ENCODE data around the gene CCDC158.

Gene CCDC158

GRCh38 chr4:76448211-76448610, 27.3 kb upstream of the CCDC158 start:
- H3K36me3 ChIP-seq (ENCODE audit: control insufficient read depth, low read depth, low read length), result no peaks in the 10 kb centered on the region
- no peaks in the 10 kb centered on the region for H3K9me3 ChIP-seq (ENCODE audit: control insufficient read depth, low read depth, low read length)
- no peaks in the 10 kb centered on the region for H3K27me3 ChIP-seq (ENCODE audit: control insufficient read depth, insufficient read depth, low read length)
- H3K4me3 ChIP-seq (ENCODE audit: low read length), result no peak overlapping the region
- H3K27ac ChIP-seq (ENCODE audit: low read length), result no peak overlapping the region
- no peak overlapping the region for H3K9ac ChIP-seq (ENCODE audit: low read length)
- H3K4me1 ChIP-seq (ENCODE audit: control insufficient read depth, low read depth, low read length), result peaks cover 23% of the 10 kb centered on the region

- Histone ChIP-seq H3K4me3 (ENCODE audit: low read length) (no peak overlapping the region), H3K9me3 (ENCODE audit: control insufficient read depth, low read depth, low read length) (no peaks in the 10 kb centered on the region), H3K27me3 (ENCODE audit: control insufficient read depth, insufficient read depth, low read length) (no peaks in the 10 kb centered on the region), H3K36me3 (ENCODE audit: control insufficient read depth, low read depth, low read length) (no peaks in the 10 kb centered on the region), H3K27ac (ENCODE audit: low read length) (no peak overlapping the region), H3K9ac (ENCODE audit: low read length) (no peak overlapping the region), H3K4me1 (ENCODE audit: control insufficient read depth, low read depth, low read length) (peaks cover 28% of the 10 kb centered on the region)
Measured at GRCh38 chr4:76447393-76447851, 26.5 kb upstream of the CCDC158 start.

DNA sequence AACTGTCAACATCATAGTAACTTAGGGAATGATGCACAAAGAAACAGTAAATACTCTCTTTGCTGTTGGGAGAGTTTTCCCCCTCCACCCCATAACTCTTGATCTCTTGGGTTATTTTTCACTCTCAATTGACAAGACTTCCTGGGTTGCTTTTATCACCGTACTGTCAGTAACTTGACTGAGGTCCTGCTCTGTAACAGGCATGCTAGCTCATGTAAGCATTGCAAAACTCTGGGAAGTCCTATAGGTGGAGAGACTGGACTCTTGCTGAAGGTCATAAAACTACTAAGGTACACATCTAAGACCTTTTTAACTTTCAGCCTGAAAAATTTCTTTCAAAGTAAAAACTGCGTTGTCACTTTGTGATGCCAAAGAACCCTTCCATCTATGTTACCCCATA, 25.0 kb upstream of the CCDC158 start:
- Histone ChIP-seq H3K9me3 (ENCODE audit: control insufficient read depth, low read depth, low read length) (no peaks in the 10 kb centered on the region), H3K9ac (ENCODE audit: low read length) (no peak overlapping the region), H3K4me1 (ENCODE audit: control insufficient read depth, low read depth, low read length) (peaks cover 28% of the 10 kb centered on the region), H3K4me3 (ENCODE audit: low read length) (no peak overlapping the region), H3K27ac (ENCODE audit: low read length) (no peak overlapping the region), H3K36me3 (ENCODE audit: control insufficient read depth, low read depth, low read length) (no peaks in the 10 kb centered on the region), H3K27me3 (ENCODE audit: control insufficient read depth, insufficient read depth, low read length) (no peaks in the 10 kb centered on the region)

GRCh38 chr4:76443376-76443775, 22.4 kb upstream of the CCDC158 start:
- Histone ChIP-seq H3K27me3 (ENCODE audit: control insufficient read depth, insufficient read depth, low read length) (no peaks in the 10 kb centered on the region), H3K36me3 (ENCODE audit: control insufficient read depth, low read depth, low read length) (no peaks in the 10 kb centered on the region), H3K4me1 (ENCODE audit: control insufficient read depth, low read depth, low read length) (peaks cover 13% of the 10 kb centered on the region), H3K9me3 (ENCODE audit: control insufficient read depth, low read depth, low read length) (no peaks in the 10 kb centered on the region), H3K27ac (ENCODE audit: low read length) (no peak overlapping the region), H3K4me3 (ENCODE audit: low read length) (no peak overlapping the region), H3K9ac (ENCODE audit: low read length) (no peak overlapping the region)

- Histone ChIP-seq H3K27ac (ENCODE audit: low read length) (no peak overlapping the region), H3K4me1 (ENCODE audit: control insufficient read depth, low read depth, low read length) (peaks cover 10% of the 10 kb centered on the region), H3K36me3 (ENCODE audit: control insufficient read depth, low read depth, low read length) (no peaks in the 10 kb centered on the region), H3K4me3 (ENCODE audit: low read length) (no peak overlapping the region), H3K9me3 (ENCODE audit: control insufficient read depth, low read depth, low read length) (no peaks in the 10 kb centered on the region), H3K9ac (ENCODE audit: low read length) (no peak overlapping the region), H3K27me3 (ENCODE audit: control insufficient read depth, insufficient read depth, low read length) (no peaks in the 10 kb centered on the region)
Measured at GRCh38 chr4:76442807-76443206, 21.9 kb upstream of the CCDC158 start.

- Histone ChIP-seq H3K4me1 (ENCODE audit: control insufficient read depth, low read depth, low read length) (peaks cover 15% of the 10 kb centered on the region), H3K9ac (ENCODE audit: low read length) (no peak overlapping the region), H3K9me3 (ENCODE audit: control insufficient read depth, low read depth, low read length) (no peaks in the 10 kb centered on the region), H3K27ac (ENCODE audit: low read length) (no peak overlapping the region), H3K36me3 (ENCODE audit: control insufficient read depth, low read depth, low read length) (no peaks in the 10 kb centered on the region), H3K27me3 (ENCODE audit: control insufficient read depth, insufficient read depth, low read length) (no peaks in the 10 kb centered on the region), H3K4me3 (ENCODE audit: low read length) (no peak overlapping the region)
Measured at GRCh38 chr4:76441881-76442280, 20.9 kb upstream of the CCDC158 start.

- Histone ChIP-seq H3K36me3 (ENCODE audit: control insufficient read depth, low read depth, low read length) (no peaks in the 10 kb centered on the region), H3K27me3 (ENCODE audit: control insufficient read depth, insufficient read depth, low read length) (no peaks in the 10 kb centered on the region), H3K9ac (ENCODE audit: low read length) (no peak overlapping the region), H3K27ac (ENCODE audit: low read length) (no peak overlapping the region), H3K9me3 (ENCODE audit: control insufficient read depth, low read depth, low read length) (no peaks in the 10 kb centered on the region), H3K4me3 (ENCODE audit: low read length) (no peak overlapping the region), H3K4me1 (ENCODE audit: control insufficient read depth, low read depth, low read length) (peaks cover 32% of the 10 kb centered on the region)
Measured at GRCh38 chr4:76439491-76439890, 18.6 kb upstream of the CCDC158 start.

DNA sequence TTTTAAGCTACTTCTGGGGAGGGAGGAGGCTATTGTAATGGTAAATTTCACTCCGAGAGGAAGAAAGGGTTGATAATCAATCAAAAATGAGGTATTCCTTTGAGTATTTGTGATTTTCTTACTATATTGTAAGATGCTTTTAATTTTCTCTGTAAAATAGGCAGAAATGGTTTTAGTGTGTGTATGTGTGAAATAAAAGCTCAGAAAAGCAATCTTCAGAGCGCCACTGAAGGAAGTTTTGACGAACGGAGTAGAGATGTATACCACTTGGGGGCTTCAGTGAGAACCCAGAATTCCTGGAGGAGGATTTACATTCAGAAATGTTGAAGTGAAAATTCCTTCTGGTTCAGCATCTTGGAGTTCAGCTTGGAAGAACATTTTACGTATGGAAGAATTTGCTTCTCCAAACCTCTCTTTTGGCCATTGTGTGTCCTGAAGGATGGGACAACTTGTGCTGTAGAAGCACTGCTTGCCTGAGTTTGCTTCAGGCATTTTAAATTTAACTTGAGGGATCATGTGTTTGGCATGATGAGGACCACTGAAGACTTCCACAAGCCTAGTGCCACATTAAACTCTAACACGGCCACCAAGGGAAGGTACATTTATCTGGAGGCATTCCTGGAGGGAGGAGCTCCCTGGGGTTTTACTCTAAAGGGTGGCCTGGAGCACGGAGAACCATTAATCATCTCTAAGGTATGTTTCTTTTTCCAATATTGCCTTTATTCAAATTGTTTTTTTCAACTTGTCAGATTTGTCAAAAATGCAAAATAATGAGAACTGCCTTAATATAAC, 14.8 kb upstream of the CCDC158 start:
- Histone ChIP-seq H3K9ac (ENCODE audit: low read length) (peak overlapping the region; percentile 74), H3K27me3 (ENCODE audit: control insufficient read depth, insufficient read depth, low read length) (no peaks in the 10 kb centered on the region), H3K9me3 (ENCODE audit: control insufficient read depth, low read depth, low read length) (no peaks in the 10 kb centered on the region), H3K4me1 (ENCODE audit: control insufficient read depth, low read depth, low read length) (peaks cover 39% of the 10 kb centered on the region), H3K4me3 (ENCODE audit: low read length) (peak overlapping the region; percentile 59), H3K27ac (ENCODE audit: low read length) (peak overlapping the region; percentile 78), H3K36me3 (ENCODE audit: control insufficient read depth, low read depth, low read length) (no peaks in the 10 kb centered on the region)

DNA sequence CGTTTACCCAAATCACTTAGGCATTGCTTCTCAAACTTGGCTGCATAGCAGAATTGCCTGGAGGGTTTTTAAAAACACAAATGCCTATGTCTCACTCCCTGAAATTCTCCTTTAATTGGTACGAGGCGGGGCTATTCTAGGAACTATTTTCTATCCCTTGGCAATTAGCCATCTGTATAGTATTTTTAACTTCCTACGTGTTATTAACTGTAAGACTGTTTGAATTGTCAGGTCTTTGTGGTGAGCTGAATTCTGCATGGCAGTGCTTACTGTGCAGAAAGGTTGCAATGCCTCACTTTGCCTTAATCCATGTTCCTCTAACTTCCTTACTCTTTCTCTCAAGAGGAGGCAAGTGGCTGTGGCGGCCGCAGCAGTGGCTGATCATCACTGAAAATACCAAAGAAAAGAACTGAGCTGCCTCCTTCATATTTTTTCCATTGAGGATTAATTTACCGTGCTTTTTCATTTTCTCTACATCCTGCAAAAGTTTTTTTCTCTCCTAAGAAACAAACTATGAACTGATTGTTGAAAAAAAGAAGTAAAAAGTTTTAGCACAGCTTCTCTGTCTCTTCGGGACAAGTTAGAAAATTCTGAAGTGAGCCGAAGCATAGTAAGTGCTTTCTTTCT, 14.1 kb upstream of the CCDC158 start, which contains the start of gene SHROOM3:
SHROOM3 (plus strand) TSS at position 329 of the 627 bp plus-strand sequence. CDS start 824 bp downstream, outside the sequence.
- no peaks in the 10 kb centered on the region for H3K9me3 ChIP-seq (ENCODE audit: control insufficient read depth, low read depth, low read length)
- peaks cover 39% of the 10 kb centered on the region for H3K4me1 ChIP-seq (ENCODE audit: control insufficient read depth, low read depth, low read length)
- H3K27ac ChIP-seq (ENCODE audit: low read length), result peak within 1 kb of the TSS; percentile 78
- peak within 1 kb of the TSS; percentile 74 for H3K9ac ChIP-seq (ENCODE audit: low read length)
- peak within 1 kb of the TSS; percentile 59 for H3K4me3 ChIP-seq (ENCODE audit: low read length)
- H3K36me3 ChIP-seq (ENCODE audit: control insufficient read depth, low read depth, low read length), result no peaks in the 10 kb centered on the region
- no peaks in the 10 kb centered on the region for H3K27me3 ChIP-seq (ENCODE audit: control insufficient read depth, insufficient read depth, low read length)

DNA sequence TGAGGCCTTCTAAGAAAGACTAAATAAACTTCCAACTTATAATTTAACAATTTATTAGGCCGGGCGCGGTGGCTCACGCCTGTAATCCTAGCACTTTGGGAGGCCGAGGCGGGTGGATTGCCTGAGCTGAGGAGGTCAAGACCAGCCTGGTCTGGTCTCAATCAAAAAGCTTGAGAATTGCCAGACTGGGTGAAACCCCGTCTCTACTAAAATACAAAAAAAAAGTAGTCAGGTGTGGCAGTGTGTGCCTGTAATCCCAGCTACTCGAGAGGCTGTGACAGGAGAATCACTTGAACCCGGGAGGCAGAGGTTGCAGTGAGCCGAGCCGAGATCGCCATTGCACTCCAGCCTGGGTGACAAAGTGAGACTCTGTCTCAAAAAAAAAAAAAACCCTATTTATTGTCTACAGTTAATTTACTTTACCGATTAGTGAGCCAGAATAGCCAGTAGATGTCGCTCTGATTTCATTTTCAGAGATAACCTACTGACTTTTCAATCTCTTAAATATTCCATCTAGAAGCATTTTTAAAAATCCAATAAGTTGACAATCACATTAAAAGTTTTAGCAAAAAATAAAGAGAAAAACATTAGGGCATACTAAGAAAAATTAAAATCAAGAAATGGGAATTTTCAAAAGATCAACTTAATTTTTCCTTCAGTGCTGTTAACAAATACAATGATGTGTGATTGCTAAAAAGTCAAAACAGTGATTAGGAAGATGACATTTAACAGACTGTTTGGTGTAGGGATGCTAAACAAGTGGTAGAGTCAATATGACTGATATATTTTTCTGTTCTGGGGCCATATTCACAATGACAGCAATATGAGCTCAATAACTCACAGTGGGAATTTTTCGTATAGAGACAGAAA, 9.8 kb upstream of the CCDC158 start:
- Histone ChIP-seq H3K4me3 (ENCODE audit: low read length) (no peak overlapping the region), H3K9ac (ENCODE audit: low read length) (no peak overlapping the region), H3K9me3 (ENCODE audit: control insufficient read depth, low read depth, low read length) (no peaks in the 10 kb centered on the region), H3K4me1 (ENCODE audit: control insufficient read depth, low read depth, low read length) (peaks cover 25% of the 10 kb centered on the region), H3K36me3 (ENCODE audit: control insufficient read depth, low read depth, low read length) (no peaks in the 10 kb centered on the region), H3K27me3 (ENCODE audit: control insufficient read depth, insufficient read depth, low read length) (no peaks in the 10 kb centered on the region), H3K27ac (ENCODE audit: low read length) (no peak overlapping the region)

- Histone ChIP-seq H3K27me3 (ENCODE audit: control insufficient read depth, insufficient read depth, low read length) (no peaks in the 10 kb centered on the region), H3K4me3 (ENCODE audit: low read length) (no peak overlapping the region), H3K9me3 (ENCODE audit: control insufficient read depth, low read depth, low read length) (no peaks in the 10 kb centered on the region), H3K36me3 (ENCODE audit: control insufficient read depth, low read depth, low read length) (no peaks in the 10 kb centered on the region), H3K9ac (ENCODE audit: low read length) (no peak overlapping the region), H3K27ac (ENCODE audit: low read length) (no peak overlapping the region), H3K4me1 (ENCODE audit: control insufficient read depth, low read depth, low read length) (peaks cover 18% of the 10 kb centered on the region)
Measured at GRCh38 chr4:76429636-76430035, 8.7 kb upstream of the CCDC158 start.
